Measurements from ENCODE around the gene AKAP5. TPM values are rescaled to one million over a fixed set of nuclear protein-coding genes. Genes with fewer than 3 reads are reported as not detected.

Gene AKAP5
- total and polyA plus RNA-seq, 2 of the 8 experiments (the other 6 are each of a cell fraction or from before 2014, with no cell fraction given): 0.50 to 3.8 TPM

DNA sequence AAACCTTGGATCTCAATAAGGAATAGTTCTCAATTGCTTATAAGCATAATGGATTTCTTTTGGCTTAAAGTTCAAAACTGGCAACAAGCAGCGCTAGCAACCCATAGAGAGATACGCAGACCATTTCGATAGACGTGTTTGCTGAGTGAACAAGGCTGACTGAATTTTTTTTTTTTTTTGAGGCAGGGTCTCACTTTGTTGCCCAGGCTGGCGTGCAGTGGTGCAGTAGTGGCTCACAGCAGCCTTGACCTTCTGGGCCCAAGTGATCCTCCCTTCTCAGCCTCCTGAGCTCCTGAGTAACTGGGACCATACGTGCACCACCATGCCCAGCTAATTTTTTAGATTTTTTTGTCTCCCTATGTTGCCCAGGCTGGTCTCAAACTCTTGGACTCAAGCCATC, 1.4 kb upstream of the AKAP5 start:
- POLR2A ChIA-PET (ENCODE audit: partially characterized antibody): interaction anchor here (1.0 to 6.1 kb wide), 8 partner anchors 9 to 76 kb away, joined by 3 to 52 read pairs (median 4); partner anchors contain the start of genes MTHFD1, ZBTB1 and ZBTB25

More for the DNA sequence above, 1.4 kb upstream of the AKAP5 start:
- Histone ChIP-seq H4K8ac (ENCODE audit: extremely low read depth, insufficient read depth, low read length) (no peak overlapping the region), H3K9me3 (ENCODE audit: insufficient read depth in 2 of 2, low read depth in 1 of 2, low read length in 1 of 2) (no peaks in the 10 kb centered on the region), H3K4me1 (replicated peaks in 1 of 4; ENCODE audit: control insufficient read depth in 3 of 4, insufficient read depth in 4 of 4, low read length in 3 of 4) (peaks cover 0 to 6% (median 4%) of the 10 kb centered on the region in 4 experiments; a peak in 4 of 7 replicates), H3K79me1 (ENCODE audit: low read depth, low read length) (no peaks in the 10 kb centered on the region), H4K5ac (ENCODE audit: insufficient read length, low read depth, low read length) (no peak overlapping the region), H2AK5ac (ENCODE audit: low read depth, low read length) (no peak overlapping the region), H3K4ac (replicated peaks; ENCODE audit: insufficient read length, low read depth, low read length) (no peak overlapping the region), H3K36me3 (ENCODE audit: control insufficient read depth in 2 of 4, insufficient read depth in 4 of 4, low read length in 3 of 4) (peaks cover under 1 to 18% (median 11%) of the 10 kb centered on the region in 4 experiments; a peak in 6 of 8 replicates), H3K27me3 (replicated peaks in 1 of 4; ENCODE audit: control insufficient read depth in 3 of 4, extremely low read depth in 1 of 4, insufficient read depth in 3 of 4, low read length in 3 of 4) (no peaks in the 10 kb centered on the region), H3K27ac (ENCODE audit: low read depth, low read length) (no peak overlapping the region), H2BK120ac (replicated peaks; ENCODE audit: low read depth, low read length) (no peak overlapping the region), H3K4me2 (ENCODE audit: insufficient read depth in 1 of 2, low read depth in 2 of 2, low read length in 2 of 2) (no peak overlapping the region; a peak in 1 of 4 replicates), H2BK15ac (ENCODE audit: low read length) (no peak overlapping the region), H3K9ac (replicated peaks in 1 of 4; ENCODE audit: extremely low read depth in 1 of 4, low read depth in 3 of 4, low read length in 3 of 4) (no peak overlapping the region), H2BK12ac (ENCODE audit: low read depth, low read length) (no peak overlapping the region), H3K79me2 (ENCODE audit: control insufficient read depth in 1 of 2, insufficient read depth in 2 of 2, low read length in 2 of 2) (no peaks in the 10 kb centered on the region), H3K23ac (ENCODE audit: insufficient read length) (no peak overlapping the region), H2BK5ac (ENCODE audit: low read depth, low read length) (no peak overlapping the region), H3K4me3 (ENCODE audit: extremely low read depth in 1 of 4, insufficient read depth in 2 of 4, low read depth in 3 of 4, low read length in 4 of 4) (no peak overlapping the region), H2BK20ac (ENCODE audit: low read length) (no peak overlapping the region), H3K56ac (replicated peaks; ENCODE audit: insufficient read length, low read depth, low read length) (no peak overlapping the region), H3K23me2 (ENCODE audit: low read depth, low read length) (peaks cover 13% of the 10 kb centered on the region), H3K14ac (ENCODE audit: insufficient read length) (no peak overlapping the region), H4K20me1 (replicated peaks in 1 of 2; ENCODE audit: control insufficient read depth in 1 of 2, insufficient read depth in 2 of 2, low read length in 2 of 2) (peaks cover 2 to 3% of the 10 kb centered on the region in 2 experiments), H2AFZ (ENCODE audit: low read length) (no peak overlapping the region), H4K91ac (replicated peaks; ENCODE audit: insufficient read length, low read length) (no peak overlapping the region), H3K18ac (ENCODE audit: extremely low read depth, low read length) (no peak overlapping the region)
- TF ChIP-seq NRF1 (IDR thresholded peaks at IDR 0.05; ENCODE audit: low read depth, low read length): no peak
- no peak for TF ChIP-seq KDM4A (IDR thresholded peaks at IDR 0.05; ENCODE audit: low read depth, low read length, severe bottlenecking)
- TF ChIP-seq JUN (IDR thresholded peaks at IDR 0.05; ENCODE audit: low read depth, low read length): no peak
- TF ChIP-seq CBX8 (IDR thresholded peaks at IDR 0.05; ENCODE audit: borderline replicate concordance, low read depth, low read length): no peak
- no peak for TF ChIP-seq CHD2 (IDR thresholded peaks at IDR 0.05; ENCODE audit: low read length)
- TF ChIP-seq SP2 (IDR thresholded peaks at IDR 0.05; ENCODE audit: low read length): no peak
- TF ChIP-seq TAF1 (IDR thresholded peaks at IDR 0.05; ENCODE audit: low read depth, low read length): no peak
- TF ChIP-seq, protein P1, sequence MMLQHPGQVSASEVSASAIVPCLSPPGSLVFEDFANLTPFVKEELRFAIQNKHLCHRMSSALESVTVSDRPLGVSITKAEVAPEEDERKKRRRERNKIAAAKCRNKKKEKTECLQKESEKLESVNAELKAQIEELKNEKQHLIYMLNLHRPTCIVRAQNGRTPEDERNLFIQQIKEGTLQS (IDR thresholded peaks at IDR 0.05; ENCODE audit: insufficient read depth, low read depth, low read length): no peak
- TF ChIP-seq BCL11A (IDR thresholded peaks at IDR 0.05; ENCODE audit: low read depth in 2 of 2, low read length in 2 of 2): no peak
- TF ChIP-seq BRCA1 (IDR thresholded peaks at IDR 0.05; ENCODE audit: low read depth, low read length): no peak
- FAIRE-seq (no peak), DNase-seq (ENCODE audit: low read depth in 1 of 2, low spot score in 2 of 2) (no peak)
- CTCF ChIA-PET (ENCODE audit: partially characterized antibody): interaction anchor here (0.9 to 1.4 kb wide), 5 partner anchors 32 to 86 kb away, joined by 3 to 6 read pairs (median 3); no protein-coding TSS in a partner anchor
- WGBS, 2 experiments (ENCODE audit: extremely low coverage in 1 of 2, insufficient coverage in 1 of 2, insufficient read length in 1 of 2, insufficient replicate concordance in 2 of 2, low coverage in 1 of 2, low lambda C conversion rate in 2 of 2, missing lambda C conversion rate in 1 of 2): 91% methylated on average over 6 of the region's 6 CpGs; no CpG with 5 or more reads in 1 of the 2 experiments
